Right ventricle myocardium superior (tissue), 1 donor: ENCODE results near the gene CFAP74. TPM values are rescaled to one million over a fixed set of nuclear protein-coding genes. Genes with fewer than 3 reads are reported as not detected.
"Not testable (repeated sequence)": the region's sequence is repeated elsewhere in the genome, so short reads cannot be mapped to it uniquely, and the experiment has no call there.

Experiments
- ATAC-seq: fragments of 200-7000 bp; cut with Tn5 transposase; one replicate; pipeline ENCODE4 v1.9.1; 2020; ENCODE audit warnings: mild to moderate bottlenecking; ENCODE audit not compliant: poor library complexity
- DNase-seq: peaks from one replicate; pipeline ENCODE4 v3.0.0-alpha.2; 2020
- intact Hi-C: fragments of 100-400 bp; cut with DNase I; formaldehyde crosslinking; loops from one replicate; pipeline ENCODE4 v1.11.2; 2022
- total RNA-seq: library from RNA; stranded (reverse); fragmentation: NEBNext Ultra II Directional; extraction: Animal tissue kit (Norgen Biotek cat#: 25700); gene quantifications from one replicate; pipeline ENCODE4 v1.2.1, GENCODE V29; 2021
- donor health status: DM: no; HTN: yes; CAD: no; lungs with severe emphysema.

The CFAP74 gene
- total RNA-seq, 1 donor from 2014 or later, result not detected

DNA sequence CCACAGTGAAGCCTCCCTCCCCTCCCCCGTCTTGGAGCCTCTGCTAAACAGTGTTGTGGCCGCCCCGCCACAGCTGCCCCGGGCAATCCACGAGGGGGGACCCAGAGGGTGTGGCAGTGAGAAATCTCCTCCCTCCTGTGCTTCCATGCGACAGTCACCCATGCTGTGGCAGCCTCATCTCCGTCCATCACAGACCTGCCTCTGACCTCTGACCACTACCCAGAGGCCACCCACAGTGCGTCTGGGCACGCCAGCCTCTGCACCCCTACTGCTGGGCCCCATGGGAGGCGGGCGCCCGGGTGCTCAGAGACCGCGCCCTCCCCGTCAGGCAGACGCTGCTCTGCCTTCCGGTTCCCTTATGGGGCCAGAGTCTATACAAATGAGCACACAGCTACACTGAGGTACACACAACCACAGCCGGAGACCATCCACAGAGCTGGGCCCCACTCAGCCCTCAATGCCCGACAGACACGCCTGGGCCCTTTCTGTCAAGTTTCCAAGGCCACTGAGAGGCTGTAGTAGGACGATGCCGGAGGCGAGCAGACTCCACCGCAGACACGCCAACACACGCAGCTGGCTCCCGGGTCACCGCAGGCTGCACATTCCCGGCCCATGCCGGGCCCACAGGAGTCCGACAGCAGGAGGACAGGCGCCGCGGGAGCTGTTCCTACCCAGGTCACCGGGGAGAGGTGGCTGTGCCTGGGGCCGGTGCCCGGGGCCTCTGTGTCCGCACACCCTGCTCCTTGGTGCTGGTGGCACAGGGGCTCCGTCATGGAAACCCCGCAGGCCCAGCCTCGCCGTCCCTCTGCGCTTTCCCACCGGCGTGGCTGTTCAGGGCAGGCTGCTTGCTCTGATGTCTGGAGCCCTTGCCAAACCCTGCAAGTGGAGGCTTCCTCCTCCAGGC lies 60.6 kb downstream of the CFAP74 start:
- intact Hi-C loops, result loop anchor here (5.0 kb wide), 1 partner anchor 99 kb away; no protein-coding TSS in a partner anchor
- ATAC-seq (no peak), DNase-seq (peak; percentile 30)

GRCh38 chr1:1941868-1942752 lies 61.5 kb downstream of the CFAP74 start:
- intact Hi-C loops, result loop anchor here (5.0 kb wide), 1 partner anchor 100 kb away; no protein-coding TSS in a partner anchor
- ATAC-seq (no peak), DNase-seq (peak; percentile 31)

- intact Hi-C loops, result loop anchor here (5.0 kb wide), 1 partner anchor 101 kb away; no protein-coding TSS in a partner anchor
- DNase-seq, result peak; percentile 13
- ATAC-seq, result no peak
Measured at GRCh38 chr1:1941211-1941841, 62.3 kb downstream of the CFAP74 start.

- intact Hi-C loops, result loop anchor here (5.0 kb wide), 1 partner anchor 102 kb away; no protein-coding TSS in a partner anchor
- ATAC-seq (no peak), DNase-seq (no peak)
Measured at GRCh38 chr1:1940123-1940425, 63.5 kb downstream of the CFAP74 start.

DNA sequence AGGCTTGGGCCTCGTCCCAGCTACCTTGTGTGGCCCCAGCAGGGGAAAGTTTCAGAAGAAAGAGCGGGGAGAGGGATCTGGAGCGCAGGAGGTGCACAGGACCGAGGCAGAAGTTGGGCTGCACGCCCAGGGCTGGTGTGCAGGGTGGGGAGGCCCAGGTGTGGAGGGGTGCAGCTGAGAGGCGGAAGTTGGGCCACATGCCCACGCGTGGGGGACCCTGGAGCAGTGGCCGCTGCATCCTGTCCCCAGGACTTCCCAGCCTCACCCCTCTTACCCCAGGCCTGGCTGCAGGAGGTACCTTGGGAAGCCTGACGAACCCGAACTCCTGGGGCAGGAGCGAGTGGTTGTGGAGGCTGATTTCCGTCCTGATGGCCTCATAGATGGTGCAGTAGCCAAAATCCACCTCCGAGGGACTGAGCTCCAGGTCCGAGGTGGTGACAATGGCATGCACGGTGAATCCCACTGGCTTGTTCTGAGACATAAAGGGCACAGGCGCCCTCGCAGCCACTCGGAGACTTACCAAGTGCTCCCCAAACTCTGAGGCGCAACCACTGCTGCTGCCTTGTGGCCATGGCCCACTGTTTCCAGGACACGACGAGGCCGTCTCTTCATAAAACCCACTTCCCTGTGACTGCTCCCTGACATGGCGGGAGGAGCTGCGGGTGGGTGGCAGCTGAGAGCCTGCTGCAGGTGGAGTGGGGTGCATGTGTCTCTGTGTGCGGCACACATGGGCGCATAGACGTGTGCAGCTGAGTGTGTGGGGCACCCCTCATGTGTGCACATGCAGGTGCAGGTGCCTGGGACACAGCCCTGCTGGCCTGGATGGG lies 64.1 kb downstream of the CFAP74 start:
- intact Hi-C loops, result loop anchor here (5.0 kb wide), 1 partner anchor 103 kb away; no protein-coding TSS in a partner anchor
- DNase-seq, result peak; percentile 33
- ATAC-seq, result no peak

- peak; percentile 20 for DNase-seq
- intact Hi-C loops, result no loop called here
- ATAC-seq, result no peak
Measured at GRCh38 chr1:1938613-1939295, 64.8 kb downstream of the CFAP74 start.

DNA sequence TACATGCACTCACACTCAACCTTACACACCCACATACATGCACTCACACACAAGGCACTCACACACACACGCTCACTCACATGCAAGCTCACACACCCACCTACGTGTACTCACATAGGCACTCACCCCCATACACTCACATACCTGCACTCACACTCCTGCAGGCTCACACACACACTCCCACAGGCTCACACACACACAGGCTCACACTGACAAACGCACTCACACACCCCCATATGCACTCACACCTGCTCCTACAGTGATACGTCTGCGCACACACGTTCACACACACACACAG lies 65.4 kb downstream of the CFAP74 start:
- no peak for ATAC-seq
- peak; percentile 5 for DNase-seq
- intact Hi-C loops, result no loop called here

- intact Hi-C loops, result no loop called here
- no peak for ATAC-seq
- DNase-seq, result no peak
Measured at GRCh38 chr1:1937549-1938275, 65.9 kb downstream of the CFAP74 start.

GRCh38 chr1:1937061-1937460 lies 66.5 kb downstream of the CFAP74 start:
- peak; percentile 17 for DNase-seq
- intact Hi-C loops, result no loop called here

DNA sequence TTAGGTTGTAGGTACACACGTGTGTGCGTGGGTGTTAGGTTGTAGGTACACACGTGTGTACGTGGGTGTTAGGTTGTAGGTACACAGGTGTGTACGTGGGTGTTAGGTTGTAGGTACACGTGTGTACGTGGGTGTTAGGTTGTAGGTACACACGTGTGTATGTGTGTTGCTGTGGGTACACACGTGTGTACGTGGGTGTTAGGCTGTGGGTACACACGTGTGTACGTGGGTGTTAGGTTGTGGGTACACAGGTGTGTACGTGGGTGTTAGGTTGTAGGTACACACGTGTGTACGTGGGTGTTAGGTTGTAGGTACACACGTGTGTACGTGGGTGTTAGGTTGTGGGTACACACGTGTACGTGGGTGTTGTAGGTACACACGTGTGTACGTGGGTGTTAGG lies 68.7 kb downstream of the CFAP74 start:
- DNase-seq, result peak; percentile 0
- intact Hi-C loops, ATAC-seq: not testable (repeated sequence)

More at GRCh38 chr1:1937061-1937460, 66.5 kb downstream of the CFAP74 start:
- no peak for ATAC-seq

DNA sequence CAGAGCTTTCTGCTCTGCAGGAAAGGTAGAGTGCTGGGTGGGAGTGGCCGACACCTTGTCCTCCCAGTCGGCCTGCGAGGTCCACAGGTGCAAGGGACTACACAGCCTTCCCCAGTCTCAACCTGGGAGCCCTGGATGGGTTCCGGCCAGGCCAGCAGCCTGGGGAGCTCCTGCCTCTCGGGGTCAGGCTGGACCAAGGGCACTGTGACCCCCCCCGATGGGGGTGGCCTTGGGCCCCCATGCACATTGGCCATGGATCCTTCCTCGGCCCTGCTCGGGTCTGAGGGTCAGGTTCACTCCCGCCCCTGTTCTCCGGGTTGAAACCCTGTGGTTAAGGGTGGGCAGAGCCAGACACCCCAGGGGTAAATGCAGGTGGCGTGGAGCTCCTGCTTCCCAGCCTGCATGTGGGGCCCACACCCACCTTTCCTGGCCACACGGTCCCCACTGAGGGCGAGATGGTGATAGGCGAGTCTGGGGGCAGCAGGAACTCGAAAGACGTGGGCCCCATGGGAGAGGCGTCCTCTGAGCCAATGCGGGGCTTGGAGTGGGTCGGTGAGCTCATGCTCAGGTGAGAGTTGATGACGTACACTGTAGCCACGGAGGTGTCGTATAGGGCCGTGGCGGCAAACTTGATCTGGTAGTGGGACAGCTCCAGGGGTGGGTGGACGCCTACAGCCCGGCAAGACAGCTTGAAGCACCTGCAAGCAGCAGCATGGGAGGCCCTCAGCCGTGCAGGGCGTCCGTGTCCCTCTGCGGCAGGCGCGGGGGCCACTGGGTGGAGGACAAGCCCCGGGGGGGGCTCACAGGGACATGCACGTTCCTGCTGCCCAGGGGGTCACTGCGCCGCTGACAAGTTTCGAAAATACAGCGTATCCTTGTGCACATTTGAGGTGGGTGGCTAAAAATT lies 73.7 kb downstream of the CFAP74 start:
- ATAC-seq (no peak), DNase-seq (peak; percentile 27)
- intact Hi-C loops, result no loop called here

DNA sequence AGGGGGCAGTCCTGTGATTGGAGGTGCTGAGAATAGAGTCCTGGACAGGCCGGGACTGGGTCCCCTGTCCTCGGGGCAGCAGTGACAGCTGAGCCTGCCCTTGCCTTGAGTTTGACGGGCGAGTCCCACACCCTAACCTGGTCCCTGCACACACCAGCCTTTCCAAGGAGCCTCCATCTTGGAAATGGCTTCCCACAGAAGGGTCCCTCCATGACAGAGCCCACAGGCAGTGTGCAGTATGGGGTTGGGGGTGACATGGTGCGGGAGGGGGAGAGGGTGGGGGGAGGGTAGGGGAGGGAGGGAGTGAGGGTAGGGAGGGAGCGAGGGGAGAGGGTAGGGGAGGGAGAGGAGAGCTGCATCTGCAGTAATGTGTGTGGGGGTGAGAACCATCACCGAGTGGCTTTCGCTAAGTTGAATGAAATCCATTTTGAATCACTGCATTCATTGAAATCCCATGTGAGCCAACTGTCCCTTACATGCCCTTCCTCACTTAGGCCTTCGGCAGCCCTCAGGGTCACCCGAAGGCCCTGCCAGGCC lies 74.4 kb downstream of the CFAP74 start:
- DNase-seq (peak; percentile 35), ATAC-seq (peak; percentile 9)
- intact Hi-C loops, result no loop called here

DNA sequence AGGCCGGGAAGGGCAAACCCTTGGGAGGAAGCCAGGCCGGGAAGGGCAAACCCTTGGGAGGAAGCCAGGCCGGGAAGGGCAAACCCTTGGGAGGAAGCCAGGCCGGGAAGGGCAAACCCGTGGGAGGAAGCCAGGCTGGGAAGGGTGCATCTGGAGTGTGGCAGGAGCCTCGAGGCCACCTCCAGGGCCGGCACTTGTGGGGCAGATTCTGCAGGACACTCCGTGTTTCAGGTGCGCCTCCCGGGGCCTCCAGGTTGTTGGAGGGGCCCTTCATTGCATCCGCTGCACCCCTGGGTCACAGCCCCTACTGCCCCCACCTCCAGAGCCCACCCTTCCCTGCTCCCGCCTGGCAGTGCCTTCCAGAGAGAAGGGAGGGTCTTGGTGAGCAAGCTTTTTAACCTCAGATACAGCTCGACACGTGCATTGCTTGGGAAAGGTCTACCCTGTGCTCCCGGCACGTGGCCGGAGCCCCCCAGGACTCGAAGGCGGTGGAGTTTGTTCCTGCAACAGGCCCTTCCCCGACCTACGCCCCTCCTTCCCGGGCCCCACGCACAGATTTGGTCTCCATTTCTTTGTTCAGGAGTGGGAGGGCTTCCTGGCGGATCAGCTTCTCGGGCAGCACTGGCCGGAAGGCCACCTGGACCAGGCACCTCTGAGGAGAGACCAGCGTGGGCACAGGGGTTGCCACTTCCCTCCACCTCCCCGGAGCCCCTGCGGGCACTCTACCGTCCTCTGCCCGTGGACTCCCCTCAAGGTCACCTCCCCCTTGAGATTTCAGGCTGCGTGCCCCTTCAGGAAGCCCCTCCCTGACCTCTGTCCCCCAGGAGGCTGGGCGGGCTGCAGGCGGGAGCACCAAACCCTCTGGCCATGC lies 75.1 kb downstream of the CFAP74 start:
- DNase-seq (peak; percentile 57), ATAC-seq (peak; percentile 69)
- intact Hi-C loops, result no loop called here

GRCh38 chr1:1927751-1928150 lies 75.8 kb downstream of the CFAP74 start:
- DNase-seq (peak; percentile 49), ATAC-seq (peak; percentile 34)
- intact Hi-C loops, result no loop called here
